HK-2 (cell line): ENCODE measurements around the gene RCOR1.
"Not testable (repeated sequence)": the region's sequence is repeated elsewhere in the genome, so short reads cannot be mapped to it uniquely, and the experiment has no call there.

ENCODE experiments used
- DNase-seq: peaks from one replicate; pipeline ENCODE4 v3.0.0-alpha.2; 2018; ENCODE audit not compliant: unreplicated experiment

The RCOR1 gene

DNA sequence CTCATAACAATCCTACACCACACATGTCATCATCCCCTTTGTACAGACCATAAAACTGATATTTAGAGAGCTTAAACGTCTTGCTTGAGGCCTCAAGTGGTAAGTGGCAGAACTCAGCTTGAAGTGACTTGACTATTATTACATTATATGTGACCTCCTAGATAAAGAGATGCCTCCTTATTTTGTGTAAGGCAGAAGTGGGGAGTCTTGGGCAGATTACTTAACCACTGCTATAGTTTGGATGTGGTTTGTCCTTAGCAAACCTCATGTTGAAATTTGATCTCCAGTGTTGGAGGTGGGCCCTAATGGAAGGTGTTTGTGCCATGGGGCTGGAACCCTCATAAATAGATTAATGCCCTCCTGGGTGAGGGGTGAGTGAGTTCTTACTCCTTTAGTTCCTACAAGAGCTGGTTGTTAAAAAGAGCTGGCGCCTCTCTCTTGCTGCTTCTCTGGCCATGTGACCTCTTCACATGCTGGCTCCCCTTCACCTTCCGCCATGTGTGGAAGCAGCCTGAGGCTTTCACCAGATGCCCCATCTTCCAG, 37.4 kb downstream of the RCOR1 start:
- no peak for DNase-seq

DNA sequence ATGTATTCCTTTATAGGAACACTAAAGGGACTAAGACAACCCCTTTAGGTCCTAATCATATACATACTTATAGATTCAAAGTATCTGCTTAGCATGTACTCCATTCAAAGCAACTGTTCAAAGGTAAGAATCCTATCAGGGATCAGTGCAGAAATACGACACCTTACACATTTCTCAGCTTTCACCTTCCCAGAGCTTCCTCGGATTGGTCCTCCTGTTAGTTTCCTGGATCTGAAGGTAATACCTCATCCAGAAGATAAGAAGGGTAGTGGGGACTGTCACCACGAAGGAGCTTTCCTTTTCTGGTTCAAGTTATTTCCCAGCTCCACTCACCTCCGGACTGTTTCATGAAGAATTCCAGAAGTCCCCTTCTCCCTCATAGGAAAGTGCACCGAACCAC, 38.0 kb downstream of the RCOR1 start:
- no peak for DNase-seq

GRCh38 chr14:102630881-102631280, 38.4 kb downstream of the RCOR1 start:
- DNase-seq = no peak

GRCh38 chr14:102633906-102634595, 41.6 kb downstream of the RCOR1 start:
- no peak for DNase-seq

DNA sequence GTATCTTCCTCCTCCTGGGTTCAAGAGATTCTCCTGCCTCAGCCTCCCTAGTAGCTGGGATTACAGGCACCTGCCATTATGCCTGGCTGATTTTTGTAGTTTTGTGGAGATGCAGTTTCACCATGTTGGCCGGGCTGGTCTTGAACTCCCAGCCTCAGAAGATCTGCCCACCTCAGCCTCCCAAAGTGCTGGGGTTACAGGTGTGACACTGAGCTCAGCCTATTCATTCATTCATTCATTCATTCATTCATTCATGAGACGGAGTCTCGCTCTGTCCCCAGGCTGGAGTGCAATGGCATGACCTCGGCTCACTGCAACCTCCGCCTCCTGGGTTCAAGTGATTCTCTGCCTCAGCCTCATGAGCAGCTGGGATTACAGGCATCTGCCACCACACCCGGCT, 47.2 kb downstream of the RCOR1 start:
- DNase-seq = not testable (repeated sequence)

DNA sequence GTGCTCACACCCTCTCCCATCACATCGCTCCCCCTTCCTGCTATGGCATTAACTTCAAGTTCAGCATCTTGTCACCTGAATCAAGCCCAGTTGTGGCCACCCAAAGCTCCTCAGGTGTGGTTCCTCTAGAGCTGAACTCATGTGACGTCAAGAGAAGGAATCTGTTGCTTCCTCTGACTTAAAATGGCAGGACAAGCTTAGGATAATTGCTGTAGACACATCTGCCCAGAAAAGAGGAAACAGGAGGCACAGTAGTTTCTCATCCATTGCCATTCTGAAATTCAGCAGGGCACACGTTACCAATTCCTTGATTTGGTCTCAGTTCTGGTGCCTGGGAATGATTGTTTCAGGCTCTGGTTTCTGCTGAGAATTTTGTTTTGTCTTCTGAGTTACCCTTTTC, 52.1 kb downstream of the RCOR1 start:
- DNase-seq = no peak

- no peak for DNase-seq
Measured at GRCh38 chr14:102645746-102646440, 53.4 kb downstream of the RCOR1 start.

DNA sequence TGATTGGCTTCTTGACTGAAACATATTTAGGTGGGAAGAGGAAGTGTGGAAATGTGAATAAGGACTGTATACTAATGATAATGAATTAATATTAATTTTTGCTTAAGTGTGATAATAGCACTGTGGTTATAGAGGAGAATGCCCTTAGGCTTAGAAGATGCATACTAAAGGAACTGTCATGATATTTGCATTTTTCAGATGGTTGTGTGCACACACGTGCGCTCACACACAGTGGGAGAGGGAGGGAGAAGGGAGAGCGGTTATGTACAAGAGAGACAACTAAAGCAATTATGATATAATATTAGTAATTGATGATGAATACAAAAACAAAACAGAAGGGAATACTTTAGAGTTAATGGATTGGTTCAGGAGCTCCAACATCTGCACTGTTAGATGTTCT, 54.2 kb downstream of the RCOR1 start:
- no peak for DNase-seq

DNA sequence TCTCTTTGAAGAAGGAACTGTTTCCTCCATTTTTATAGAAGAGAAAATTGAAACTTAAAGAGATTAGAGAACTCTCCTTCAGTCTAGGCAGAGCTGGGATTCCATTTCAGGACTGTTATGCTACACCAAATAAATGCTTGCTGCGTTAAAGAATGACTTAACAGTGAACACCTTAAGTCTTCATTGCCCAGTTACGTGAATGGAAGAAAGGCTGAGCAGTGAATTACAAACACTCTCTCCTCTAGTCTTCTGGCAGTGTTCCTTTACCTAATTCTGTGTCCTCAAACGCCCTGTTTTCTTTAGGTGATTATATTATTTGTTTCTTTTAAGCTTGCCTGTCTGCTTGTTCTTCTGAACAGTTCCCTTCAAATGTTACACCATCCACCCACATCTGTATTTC, 59.7 kb downstream of the RCOR1 start:
- no peak for DNase-seq

DNA sequence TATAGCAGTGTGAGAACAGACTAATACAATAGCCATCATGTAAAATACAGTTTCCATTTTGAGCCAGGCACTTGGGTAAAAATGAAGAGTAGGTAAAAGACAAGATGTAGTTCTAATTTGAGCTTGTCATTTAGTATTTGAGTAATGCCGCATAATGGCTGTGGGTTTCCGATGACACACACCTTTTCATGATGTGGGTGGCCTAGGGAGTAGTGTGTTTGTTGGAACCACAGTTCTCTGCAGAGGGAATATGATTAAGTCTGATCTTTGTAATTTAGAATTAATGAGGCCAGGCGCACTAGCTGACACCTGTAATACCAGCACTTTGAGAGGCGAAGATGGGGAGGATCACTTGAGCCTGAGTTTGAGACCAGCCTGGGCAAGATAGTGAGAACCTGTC, 61.8 kb downstream of the RCOR1 start:
- DNase-seq = no peak

- DNase-seq = no peak
Measured at GRCh38 chr14:102655137-102655536, 62.7 kb downstream of the RCOR1 start.

- no peak for DNase-seq
Measured at GRCh38 chr14:102659797-102660196, 67.3 kb downstream of the RCOR1 start.

DNA sequence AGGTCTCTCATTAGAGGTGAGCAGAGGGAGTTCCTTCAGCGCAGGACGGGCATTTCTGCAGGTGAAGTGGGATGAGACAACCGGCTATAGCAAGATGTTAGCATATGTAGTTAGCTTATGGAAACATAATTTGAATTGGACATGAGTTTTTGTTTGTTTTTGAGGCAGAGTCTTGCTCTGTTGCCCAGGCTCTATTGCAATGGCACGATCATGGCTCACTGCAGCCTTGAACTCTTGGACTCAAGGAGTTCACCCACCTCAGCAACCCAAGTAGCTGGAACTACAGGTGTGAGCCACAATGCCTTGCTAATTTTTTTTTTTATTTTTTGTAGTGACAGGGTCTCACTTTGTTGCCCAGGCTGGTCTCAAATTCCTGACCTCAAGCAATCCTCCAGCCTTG, 69.2 kb downstream of the RCOR1 start:
- DNase-seq = no peak

- DNase-seq = no peak
Measured at GRCh38 chr14:102662636-102663430, 70.4 kb downstream of the RCOR1 start.

GRCh38 chr14:102663440-102663839, 71.0 kb downstream of the RCOR1 start:
- DNase-seq = no peak

GRCh38 chr14:102665621-102666020, 73.2 kb downstream of the RCOR1 start:
- no peak for DNase-seq

- no peak for DNase-seq
Measured at GRCh38 chr14:102666635-102667034, 74.2 kb downstream of the RCOR1 start.

DNA sequence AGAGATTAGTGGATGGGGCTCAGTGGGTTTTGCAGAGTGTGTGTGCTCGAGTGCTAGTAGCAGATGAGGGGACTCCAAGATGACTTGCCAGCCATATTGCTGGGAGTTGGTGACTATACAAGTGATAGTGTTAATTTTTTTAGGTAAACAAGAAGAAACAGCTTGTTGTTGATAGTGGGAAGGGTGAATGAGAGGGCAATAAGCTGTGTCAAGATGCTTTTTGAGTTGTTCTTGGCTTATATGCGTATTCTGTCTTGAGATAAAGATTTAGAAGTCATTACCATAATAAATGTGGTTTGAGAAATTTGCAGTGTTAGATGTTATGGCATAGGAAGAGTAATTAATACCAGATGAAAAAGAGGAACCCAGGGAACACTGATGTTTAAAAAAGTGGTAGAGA, 75.3 kb downstream of the RCOR1 start:
- no peak for DNase-seq

- DNase-seq = no peak
Measured at GRCh38 chr14:102668291-102668873, 75.9 kb downstream of the RCOR1 start.

DNA sequence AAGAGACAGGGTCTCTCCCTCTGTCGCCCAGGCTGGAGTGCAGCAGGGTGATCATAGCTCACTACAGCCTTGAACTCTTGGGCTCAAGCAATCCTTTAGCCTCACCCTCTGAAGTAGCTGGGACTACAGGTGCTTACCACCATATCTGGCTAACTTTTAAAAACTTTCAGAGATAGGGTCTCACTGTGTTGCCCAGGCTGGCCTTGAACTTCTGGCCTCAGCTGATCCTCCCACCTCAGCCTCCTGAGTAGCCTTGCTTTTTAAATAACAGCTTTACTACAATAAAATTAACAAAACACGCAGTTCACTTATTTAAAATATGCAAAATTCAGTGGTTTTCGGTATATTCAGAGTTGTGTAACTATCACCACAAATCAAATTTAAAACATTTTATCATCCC, 79.0 kb downstream of the RCOR1 start:
- no peak for DNase-seq

DNA sequence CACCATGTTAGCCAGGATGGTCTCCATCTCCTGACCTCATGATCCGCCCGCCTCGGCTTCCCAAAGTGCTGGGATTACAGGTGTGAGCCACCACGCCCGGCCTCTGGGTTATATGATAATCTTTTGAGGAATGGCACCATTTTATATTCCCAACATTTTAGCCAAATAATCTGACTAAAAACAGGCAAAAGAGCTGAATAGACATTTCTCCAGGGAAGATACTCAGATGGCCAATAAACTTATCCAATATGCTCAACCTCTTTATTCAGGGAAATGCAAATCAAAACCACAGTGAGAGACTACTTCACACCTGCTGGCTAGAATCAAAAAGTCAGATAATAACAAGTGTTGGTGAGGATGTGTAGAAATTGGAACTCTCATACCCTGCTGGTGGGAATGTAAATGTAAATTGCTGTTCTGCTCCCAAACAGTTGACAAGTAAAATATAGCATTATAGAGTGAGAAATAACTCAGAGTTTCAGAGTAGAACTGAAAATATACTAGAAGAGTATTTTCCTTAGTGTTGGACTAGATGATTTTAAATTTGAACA, 80.0 kb downstream of the RCOR1 start:
- no peak for DNase-seq

- DNase-seq = peak; percentile 46
Measured at GRCh38 chr14:102675396-102675795, 82.9 kb downstream of the RCOR1 start.
